ENCODE results near the gene CAMSAP2. TPM values are rescaled to one million over a fixed set of nuclear protein-coding genes. Genes with fewer than 3 reads are reported as not detected.
A peak's percentile ranks its signal among the peaks of the same experiment; 100 is the strongest.

CAMSAP2 gene
- total RNA-seq, 1 donor from 2014 or later: 39.5 TPM

- H3K27ac Mint-ChIP-seq (ENCODE audit: unreplicated experiment): no peak overlapping the region
- peaks cover 5% of the 10 kb centered on the region for H3K27me3 Mint-ChIP-seq (ENCODE audit: unreplicated experiment)
- peak overlapping the region; percentile 1 for H3K4me3 Mint-ChIP-seq (ENCODE audit: unreplicated experiment)
- H3K36me3 Mint-ChIP-seq (ENCODE audit: low read depth, unreplicated experiment): peaks cover 25% of the 10 kb centered on the region
- H3K9me3 Mint-ChIP-seq (ENCODE audit: unreplicated experiment): no peaks in the 10 kb centered on the region
- TF ChIP-seq CTCF (IDR thresholded peaks at IDR 0.05; ENCODE audit: unreplicated experiment): no peak
- no peak for DNase-seq (ENCODE audit: low spot score)
- peaks cover 22% of the 10 kb centered on the region for H3K4me1 Mint-ChIP-seq (ENCODE audit: unreplicated experiment)
Observed at GRCh38 chr1:200901350-200901749, 162.7 kb downstream of the CAMSAP2 start.

- no peak for DNase-seq (ENCODE audit: low spot score)
- H3K27ac Mint-ChIP-seq (ENCODE audit: unreplicated experiment): no peak overlapping the region
- H3K9me3 Mint-ChIP-seq (ENCODE audit: unreplicated experiment): no peaks in the 10 kb centered on the region
- no peak for TF ChIP-seq CTCF (IDR thresholded peaks at IDR 0.05; ENCODE audit: unreplicated experiment)
- H3K27me3 Mint-ChIP-seq (ENCODE audit: unreplicated experiment): peaks cover 5% of the 10 kb centered on the region
- H3K36me3 Mint-ChIP-seq (ENCODE audit: low read depth, unreplicated experiment): peaks cover 22% of the 10 kb centered on the region
- H3K4me3 Mint-ChIP-seq (ENCODE audit: unreplicated experiment): no peak overlapping the region
- H3K4me1 Mint-ChIP-seq (ENCODE audit: unreplicated experiment): peaks cover 19% of the 10 kb centered on the region
Observed at GRCh38 chr1:200901796-200902444, 163.2 kb downstream of the CAMSAP2 start.

- Mint-ChIP-seq H3K27me3 (ENCODE audit: unreplicated experiment) (peaks cover 4% of the 10 kb centered on the region), H3K4me3 (ENCODE audit: unreplicated experiment) (no peak overlapping the region), H3K36me3 (ENCODE audit: low read depth, unreplicated experiment) (peaks cover 29% of the 10 kb centered on the region), H3K27ac (ENCODE audit: unreplicated experiment) (no peak overlapping the region), H3K9me3 (ENCODE audit: unreplicated experiment) (no peaks in the 10 kb centered on the region), H3K4me1 (ENCODE audit: unreplicated experiment) (peaks cover 2% of the 10 kb centered on the region)
- TF ChIP-seq CTCF (IDR thresholded peaks at IDR 0.05; ENCODE audit: unreplicated experiment): no peak
- no peak for DNase-seq (ENCODE audit: low spot score)
Observed at GRCh38 chr1:200903793-200904192, 165.1 kb downstream of the CAMSAP2 start.

GRCh38 chr1:200904772-200905171 lies 166.1 kb downstream of the CAMSAP2 start:
- peaks cover 28% of the 10 kb centered on the region for H3K36me3 Mint-ChIP-seq (ENCODE audit: low read depth, unreplicated experiment)
- H3K27me3 Mint-ChIP-seq (ENCODE audit: unreplicated experiment): peaks cover 2% of the 10 kb centered on the region
- TF ChIP-seq CTCF (IDR thresholded peaks at IDR 0.05; ENCODE audit: unreplicated experiment): no peak
- no peaks in the 10 kb centered on the region for H3K4me1 Mint-ChIP-seq (ENCODE audit: unreplicated experiment)
- H3K4me3 Mint-ChIP-seq (ENCODE audit: unreplicated experiment): no peak overlapping the region
- no peaks in the 10 kb centered on the region for H3K9me3 Mint-ChIP-seq (ENCODE audit: unreplicated experiment)
- no peak overlapping the region for H3K27ac Mint-ChIP-seq (ENCODE audit: unreplicated experiment)
- DNase-seq (ENCODE audit: low spot score): no peak

- H3K27ac Mint-ChIP-seq (ENCODE audit: unreplicated experiment): no peak overlapping the region
- peaks cover 28% of the 10 kb centered on the region for H3K36me3 Mint-ChIP-seq (ENCODE audit: low read depth, unreplicated experiment)
- no peak overlapping the region for H3K4me3 Mint-ChIP-seq (ENCODE audit: unreplicated experiment)
- H3K4me1 Mint-ChIP-seq (ENCODE audit: unreplicated experiment): no peaks in the 10 kb centered on the region
- H3K27me3 Mint-ChIP-seq (ENCODE audit: unreplicated experiment): no peaks in the 10 kb centered on the region
- TF ChIP-seq CTCF (IDR thresholded peaks at IDR 0.05; ENCODE audit: unreplicated experiment): no peak
- DNase-seq (ENCODE audit: low spot score): no peak
- no peaks in the 10 kb centered on the region for H3K9me3 Mint-ChIP-seq (ENCODE audit: unreplicated experiment)
Observed at GRCh38 chr1:200905411-200906052, 166.8 kb downstream of the CAMSAP2 start.

Data from endothelial cell (in vitro differentiated cells).